Retinal pigment epithelial cell (primary cell): Measurements from ENCODE around the gene GABBR2.

Experiments
- DNase-seq: peaks from one replicate; pipeline ENCODE4 v3.0.0-alpha.2; 2010; ENCODE audit warnings: low read depth
- H3K4me3 ChIP-seq: 2 replicates; pipeline ENCODE4 v1.5.1; 2011; ENCODE audit warnings: mild to moderate bottlenecking, low read length, control low read depth, moderate library complexity
- TF ChIP-seq, protein P1 (sequence below): conservative IDR thresholded peaks from 2 replicates; pipeline ENCODE4 v1.5.1; 2011; ENCODE audit warnings: low read depth, low read length, control low read depth, inconsistent platforms

Gene GABBR2

DNA sequence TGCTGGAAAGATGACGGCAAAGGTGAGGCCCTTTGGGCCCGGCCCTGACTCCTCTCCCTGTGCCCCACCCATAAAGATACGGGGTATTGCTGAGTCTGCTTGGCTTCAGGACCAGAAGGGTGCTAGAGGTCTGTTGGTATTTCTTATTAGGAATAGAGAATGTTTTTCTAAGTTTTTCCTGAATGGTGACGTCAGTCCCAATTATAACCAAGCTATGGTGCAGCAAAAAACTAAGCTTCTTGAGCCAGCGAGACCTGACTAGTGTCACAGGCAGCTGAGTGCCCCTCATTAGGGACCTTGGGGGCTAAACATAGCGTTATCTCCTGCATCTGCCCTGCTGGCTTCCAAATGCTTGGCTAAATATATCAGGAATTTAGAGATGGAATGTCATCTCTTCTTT is 302.3 kb downstream of the GABBR2 start:
- DNase-seq: no peak
- no peak overlapping the region for H3K4me3 ChIP-seq
- TF ChIP-seq, protein P1, sequence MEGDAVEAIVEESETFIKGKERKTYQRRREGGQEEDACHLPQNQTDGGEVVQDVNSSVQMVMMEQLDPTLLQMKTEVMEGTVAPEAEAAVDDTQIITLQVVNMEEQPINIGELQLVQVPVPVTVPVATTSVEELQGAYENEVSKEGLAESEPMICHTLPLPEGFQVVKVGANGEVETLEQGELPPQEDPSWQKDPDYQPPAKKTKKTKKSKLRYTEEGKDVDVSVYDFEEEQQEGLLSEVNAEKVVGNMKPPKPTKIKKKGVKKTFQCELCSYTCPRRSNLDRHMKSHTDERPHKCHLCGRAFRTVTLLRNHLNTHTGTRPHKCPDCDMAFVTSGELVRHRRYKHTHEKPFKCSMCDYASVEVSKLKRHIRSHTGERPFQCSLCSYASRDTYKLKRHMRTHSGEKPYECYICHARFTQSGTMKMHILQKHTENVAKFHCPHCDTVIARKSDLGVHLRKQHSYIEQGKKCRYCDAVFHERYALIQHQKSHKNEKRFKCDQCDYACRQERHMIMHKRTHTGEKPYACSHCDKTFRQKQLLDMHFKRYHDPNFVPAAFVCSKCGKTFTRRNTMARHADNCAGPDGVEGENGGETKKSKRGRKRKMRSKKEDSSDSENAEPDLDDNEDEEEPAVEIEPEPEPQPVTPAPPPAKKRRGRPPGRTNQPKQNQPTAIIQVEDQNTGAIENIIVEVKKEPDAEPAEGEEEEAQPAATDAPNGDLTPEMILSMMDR: no peak

DNA sequence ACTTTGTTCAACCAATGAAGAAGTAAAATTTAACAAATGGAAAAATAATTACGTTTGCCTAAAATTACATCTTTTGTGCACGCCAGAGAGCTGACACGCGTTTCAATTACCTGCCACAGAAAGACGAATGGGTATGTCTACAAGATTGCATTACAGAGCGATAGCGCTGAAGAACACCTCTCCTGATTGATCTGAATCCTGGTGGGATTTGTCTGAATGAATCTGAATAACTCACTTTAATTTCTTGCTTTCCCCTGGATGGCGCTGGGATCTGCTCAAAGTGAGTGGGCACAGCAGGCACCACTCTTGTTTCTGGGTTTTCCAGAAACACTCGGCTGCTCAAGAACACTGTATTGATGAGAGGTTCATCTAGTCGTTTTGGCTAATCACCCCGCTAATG is 304.5 kb downstream of the GABBR2 start:
- no peak for DNase-seq
- no peak overlapping the region for H3K4me3 ChIP-seq
- TF ChIP-seq, protein P1: no peak

DNA sequence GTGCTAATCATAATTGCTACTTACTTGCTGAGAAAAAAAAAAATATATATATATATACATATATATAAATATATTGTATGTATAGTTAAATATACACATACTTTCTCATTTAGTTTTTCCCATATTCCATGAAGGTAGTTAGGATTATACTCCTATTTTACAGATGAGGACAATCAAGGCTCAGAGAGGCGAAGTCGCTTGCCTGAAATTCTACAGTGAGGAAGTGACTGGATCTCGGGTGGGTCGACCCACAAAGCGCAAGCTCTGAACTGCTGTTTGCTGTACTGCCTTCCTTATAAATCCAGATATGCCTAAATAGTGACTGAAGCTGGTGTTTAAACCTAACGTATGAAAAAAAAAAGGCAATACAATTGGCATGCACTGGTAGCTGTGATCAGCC is 305.0 kb downstream of the GABBR2 start:
- no peak overlapping the region for H3K4me3 ChIP-seq
- TF ChIP-seq, protein P1: no peak

DNA sequence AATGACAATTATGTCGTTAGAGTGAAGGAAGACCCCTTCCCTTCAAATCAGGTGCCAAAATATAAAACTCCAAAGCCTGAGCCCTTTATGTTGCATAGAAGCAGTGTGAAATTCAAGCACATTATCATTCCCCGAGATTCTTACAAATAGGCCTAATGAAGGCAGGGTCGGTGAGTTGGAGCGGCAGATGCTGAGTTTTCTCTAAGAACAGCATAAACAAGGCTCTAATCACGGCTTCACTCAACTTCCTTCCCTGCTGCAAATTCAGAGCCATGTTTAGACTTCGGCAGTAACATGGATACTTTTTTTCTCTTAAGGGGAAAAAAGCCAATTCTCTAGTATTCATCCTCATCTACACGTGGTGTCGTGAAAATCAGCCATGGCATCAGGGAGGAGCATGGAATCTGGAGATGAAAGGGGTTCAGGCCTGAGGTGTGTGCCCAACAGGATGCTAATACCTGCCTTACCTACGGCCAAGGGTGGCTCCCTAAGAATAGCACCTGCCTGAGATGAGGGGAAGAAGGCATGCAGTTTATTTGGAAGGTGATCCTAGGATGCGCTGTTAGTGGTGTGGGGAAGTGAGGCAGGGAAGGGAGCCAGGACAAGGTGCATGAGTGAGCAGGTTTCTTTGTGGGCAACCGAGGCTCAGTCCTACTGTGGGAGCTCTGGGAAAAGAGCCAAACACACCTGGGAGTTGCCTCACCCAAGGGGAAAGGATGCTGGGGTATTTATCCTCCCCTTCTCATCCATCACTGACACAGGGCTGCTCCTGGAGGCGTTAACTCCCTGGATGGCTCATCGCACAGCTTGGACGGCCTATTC is 306.5 kb downstream of the GABBR2 start:
- no peak overlapping the region for H3K4me3 ChIP-seq
- no peak for DNase-seq
- TF ChIP-seq, protein P1: no peak

More for the DNA sequence above, 305.0 kb downstream of the GABBR2 start:
- no peak for DNase-seq

DNA sequence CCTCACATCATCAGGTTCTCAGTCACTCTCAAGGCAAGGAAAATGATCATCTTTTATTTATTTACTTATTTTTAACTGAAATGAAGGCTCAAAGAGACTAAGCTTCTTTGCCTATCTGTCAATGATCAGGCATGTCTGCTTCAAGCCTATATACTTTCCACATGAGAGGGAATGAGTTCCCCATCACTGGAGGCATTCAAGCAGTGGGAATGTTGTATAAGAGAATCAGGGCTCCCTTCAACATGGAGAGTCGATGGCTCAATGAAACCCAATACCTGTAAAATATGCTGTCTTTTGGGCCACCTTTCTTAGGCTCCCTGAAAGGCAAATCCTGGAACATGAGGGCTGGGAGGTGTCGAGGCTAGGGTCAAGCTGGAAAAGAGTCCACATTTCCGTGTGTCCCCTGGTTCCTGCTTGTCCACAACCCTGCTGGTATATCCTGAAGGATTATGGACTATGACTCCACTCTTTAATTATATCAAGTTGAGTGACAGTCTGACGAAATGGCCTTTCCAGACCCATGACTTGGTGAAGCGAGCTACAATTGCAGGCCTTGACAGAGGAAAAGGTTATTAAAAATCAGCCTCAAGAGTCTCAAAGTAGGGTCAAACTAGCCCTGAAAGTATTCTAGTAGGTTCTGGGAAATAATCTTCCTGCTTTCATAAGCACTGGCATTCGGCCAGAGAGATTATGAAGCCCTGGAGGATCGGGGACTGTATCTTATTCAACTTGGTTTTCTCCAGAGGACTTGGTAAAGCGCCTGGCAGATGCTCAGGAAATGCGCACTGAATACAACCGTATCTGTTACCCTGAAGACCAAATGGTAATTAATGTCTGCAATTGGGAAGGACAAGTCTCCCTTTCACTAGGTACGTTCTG is 307.4 kb downstream of the GABBR2 start:
- H3K4me3 ChIP-seq: no peak overlapping the region
- DNase-seq: no peak
- TF ChIP-seq, protein P1: no peak

DNA sequence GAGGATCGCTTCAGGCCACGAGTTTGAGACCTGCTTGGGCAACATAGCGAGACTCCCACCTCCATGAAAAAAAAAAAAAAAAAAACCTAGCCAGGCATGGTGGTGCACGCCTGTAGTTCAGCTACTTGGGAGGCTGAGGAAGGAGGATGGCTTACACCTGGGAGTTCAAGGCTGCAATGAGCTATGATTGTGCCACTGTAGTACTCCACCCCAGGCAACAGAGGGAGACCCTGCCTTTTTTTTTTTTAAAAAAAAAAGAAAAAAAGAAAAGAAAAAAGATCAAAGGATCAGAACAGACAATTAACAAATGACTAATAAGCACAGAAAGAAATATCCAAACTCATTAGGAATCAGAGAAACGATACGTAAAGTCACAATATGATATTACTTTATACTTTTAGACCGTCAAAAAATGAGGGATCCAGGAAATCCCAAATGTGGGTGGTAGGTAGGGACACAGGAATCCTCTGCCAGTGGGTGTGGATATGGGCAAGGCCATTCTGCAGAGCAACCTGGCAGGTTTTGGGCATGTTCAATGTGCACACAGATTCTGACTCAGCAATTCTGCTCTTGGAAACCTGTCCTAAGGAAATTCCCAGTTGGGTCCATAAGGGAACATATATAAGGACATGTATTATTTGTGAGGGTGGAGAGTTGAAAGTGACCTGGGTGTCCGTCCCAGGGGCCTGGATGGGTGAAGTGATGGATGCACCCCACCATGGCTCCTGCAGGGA is 308.6 kb downstream of the GABBR2 start:
- DNase-seq: no peak
- H3K4me3 ChIP-seq: no peak overlapping the region
- TF ChIP-seq, protein P1: no peak
